ENCODE measurements around the gene LAMA5. TPM values are rescaled to one million over a fixed set of nuclear protein-coding genes. Genes with fewer than 3 reads are reported as not detected.

LAMA5 gene
- total RNA-seq, 2 experiments from 2014 or later = 0.16 to 0.78 TPM

DNA sequence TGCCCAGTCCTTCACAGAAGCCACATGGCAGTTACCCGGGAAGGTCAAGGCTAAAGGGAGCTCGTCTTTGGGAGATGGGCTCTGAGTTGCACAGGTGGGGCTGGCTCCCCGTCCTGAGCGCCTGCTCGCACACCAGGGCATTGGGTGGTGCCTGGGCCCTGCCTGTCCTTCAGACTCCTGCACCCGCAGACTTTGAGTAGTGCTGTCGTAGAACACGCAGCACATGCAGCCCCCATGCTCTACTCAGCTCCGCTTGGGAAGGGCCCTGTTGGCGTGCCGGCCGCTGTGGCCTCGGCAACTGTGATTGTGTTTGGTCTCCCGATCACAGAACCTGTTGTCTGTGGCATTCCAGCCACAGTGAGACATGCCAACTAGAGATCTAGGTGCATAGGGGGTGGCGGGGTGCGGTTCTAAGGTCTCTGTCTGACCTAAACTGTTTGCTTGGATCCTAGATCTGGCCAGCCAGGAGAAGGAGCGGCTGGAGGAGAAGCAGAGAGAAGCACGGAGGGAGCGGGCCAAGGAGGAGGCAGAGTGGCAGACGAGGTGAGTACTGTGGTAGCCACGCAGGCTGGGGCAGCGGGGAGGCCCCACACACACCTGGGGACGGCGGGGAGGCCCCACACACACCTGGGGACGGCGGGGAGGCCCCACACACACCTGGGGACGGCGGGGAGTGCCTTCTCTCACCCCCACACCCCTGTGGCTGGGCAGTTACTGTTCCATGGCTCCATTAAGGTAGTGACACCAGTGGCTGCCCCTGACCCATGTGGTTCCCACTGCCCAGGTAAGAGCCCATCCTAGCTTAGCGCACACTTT, 75.7 kb downstream of the LAMA5 start:
- Histone ChIP-seq H3K36me3 (ENCODE audit: insufficient read depth, low read length) (peaks cover 42% of the 10 kb centered on the region), H3K27me3 (ENCODE audit: control insufficient read depth in 1 of 2, insufficient read depth in 2 of 2, low read length in 2 of 2) (no peaks in the 10 kb centered on the region), H3K27ac (ENCODE audit: low read depth in 1 of 2, low read length in 2 of 2) (peak overlapping the region in 1 of 2 donors; percentile 23), H3K9me3 (ENCODE audit: control insufficient read depth in 1 of 2, insufficient read depth in 1 of 2, low read length in 2 of 2) (no peaks in the 10 kb centered on the region), H3K4me3 (ENCODE audit: low read length) (no peak overlapping the region), H3K4me1 (ENCODE audit: insufficient read depth, low read length) (peaks cover 10% of the 10 kb centered on the region)
- intact Hi-C loops (cut with DNase I, micrococcal nuclease) = no loop called here
- Mint-ChIP-seq H3K4me3 (no peak overlapping the region), H3K27me3 (no peaks in the 10 kb centered on the region), H3K36me3 (ENCODE audit: low read depth) (peaks cover 58% of the 10 kb centered on the region), H3K9me3 (no peaks in the 10 kb centered on the region), H3K4me1 (ENCODE audit: low read depth) (no peaks in the 10 kb centered on the region), H3K27ac (no peak overlapping the region)
- no peak for TF ChIP-seq CTCF (IDR thresholded peaks at IDR 0.05)
- ATAC-seq (ENCODE audit: poor library complexity) (no peak), DNase-seq (no peak)
- CTCF ChIA-PET = no interaction called here
- POLR2A ChIA-PET = no interaction called here

- ChIA-PET CTCF (no interaction called here), POLR2A (no interaction called here)
- Mint-ChIP-seq H3K4me3 (no peak overlapping the region), H3K4me1 (ENCODE audit: low read depth) (no peaks in the 10 kb centered on the region), H3K27me3 (no peaks in the 10 kb centered on the region), H3K9me3 (no peaks in the 10 kb centered on the region), H3K27ac (no peak overlapping the region), H3K36me3 (ENCODE audit: low read depth) (peaks cover 59% of the 10 kb centered on the region)
- no peak for ATAC-seq (ENCODE audit: poor library complexity)
- H3K4me1 ChIP-seq (ENCODE audit: insufficient read depth, low read length) = peaks cover 10% of the 10 kb centered on the region
- no peaks in the 10 kb centered on the region for H3K9me3 ChIP-seq (ENCODE audit: control insufficient read depth in 1 of 2, insufficient read depth in 1 of 2, low read length in 2 of 2)
- H3K27me3 ChIP-seq (ENCODE audit: control insufficient read depth in 1 of 2, insufficient read depth in 2 of 2, low read length in 2 of 2) = no peaks in the 10 kb centered on the region
- no peak for DNase-seq
- intact Hi-C loops (cut with DNase I, micrococcal nuclease) = no loop called here
- peaks cover 49% of the 10 kb centered on the region for H3K36me3 ChIP-seq (ENCODE audit: insufficient read depth, low read length)
- H3K27ac ChIP-seq (ENCODE audit: low read depth in 1 of 2, low read length in 2 of 2) = no peak overlapping the region
- no peak for TF ChIP-seq CTCF (IDR thresholded peaks at IDR 0.05)
- H3K4me3 ChIP-seq (ENCODE audit: low read length) = no peak overlapping the region
Observed at GRCh38 chr20:62289898-62290297, 77.2 kb downstream of the LAMA5 start.

- DNase-seq (no peak), ATAC-seq (ENCODE audit: poor library complexity) (no peak)
- H3K36me3 Mint-ChIP-seq (ENCODE audit: low read depth) = peaks cover 61% of the 10 kb centered on the region
- H3K4me1 ChIP-seq (ENCODE audit: insufficient read depth, low read length) = peaks cover 10% of the 10 kb centered on the region
- H3K9me3 ChIP-seq (ENCODE audit: control insufficient read depth in 1 of 2, insufficient read depth in 1 of 2, low read length in 2 of 2) = no peaks in the 10 kb centered on the region
- no peaks in the 10 kb centered on the region for H3K9me3 Mint-ChIP-seq
- H3K27ac Mint-ChIP-seq = no peak overlapping the region
- H3K27ac ChIP-seq (ENCODE audit: low read depth in 1 of 2, low read length in 2 of 2) = no peak overlapping the region
- H3K4me1 Mint-ChIP-seq (ENCODE audit: low read depth) = no peaks in the 10 kb centered on the region
- H3K4me3 Mint-ChIP-seq = no peak overlapping the region
- no peaks in the 10 kb centered on the region for H3K27me3 Mint-ChIP-seq
- CTCF ChIA-PET = no interaction called here
- TF ChIP-seq CTCF (IDR thresholded peaks at IDR 0.05) = no peak
- peaks cover 46% of the 10 kb centered on the region for H3K36me3 ChIP-seq (ENCODE audit: insufficient read depth, low read length)
- H3K27me3 ChIP-seq (ENCODE audit: control insufficient read depth in 1 of 2, insufficient read depth in 2 of 2, low read length in 2 of 2) = no peaks in the 10 kb centered on the region
- H3K4me3 ChIP-seq (ENCODE audit: low read length) = no peak overlapping the region
- intact Hi-C loops (cut with DNase I, micrococcal nuclease) = no loop called here
- POLR2A ChIA-PET = no interaction called here
Observed at GRCh38 chr20:62289131-62289530, 78.0 kb downstream of the LAMA5 start.
